Large intestine (tissue), 3 donors: ENCODE results near the gene PIK3AP1. TPM values are rescaled to one million over a fixed set of nuclear protein-coding genes. Genes with fewer than 3 reads are reported as not detected.
"Not testable (repeated sequence)": the region's sequence is repeated elsewhere in the genome, so short reads cannot be mapped to it uniquely, and the experiment has no call there.

Source experiments
- DNase-seq, 2 donors: peaks; one replicate each; pipeline versions ENCODE4 v3.0.0 to v3.0.0-alpha.2; 2013
- H3K27ac ChIP-seq: one replicate; pipeline ENCODE4 v1.5.1; 2013; ENCODE audit warnings: low read length
- H3K27me3 ChIP-seq: 2 replicates; pipeline ENCODE4 v1.6.1; 2013; ENCODE audit warnings: low read length; ENCODE audit not compliant: control insufficient read depth, insufficient read depth
- H3K36me3 ChIP-seq: 2 replicates; pipeline ENCODE4 v1.6.1; 2013; ENCODE audit warnings: low read length; ENCODE audit not compliant: control insufficient read depth, insufficient read depth
- H3K4me1 ChIP-seq: one replicate; pipeline ENCODE4 v1.6.1; 2013; ENCODE audit warnings: low read length; ENCODE audit not compliant: control insufficient read depth, insufficient read depth
- H3K4me3 ChIP-seq: one replicate; pipeline ENCODE4 v1.5.1; 2013; ENCODE audit warnings: low read length
- H3K9me3 ChIP-seq: one replicate; pipeline ENCODE4 v1.6.1; 2013; ENCODE audit warnings: mild to moderate bottlenecking, low read depth, low read length, moderate library complexity; ENCODE audit not compliant: control insufficient read depth
- WGBS: methylation state at CpG from one replicate; pipeline ENCODE4 v1.1.5; 2013; ENCODE audit warnings: low lambda C conversion rate; ENCODE audit not compliant: insufficient coverage; 5-methylcytosine and 5-hydroxymethylcytosine counted together
- polyA plus RNA-seq: library from polyadenylated mRNA; unstranded; fragments of 120-200 nt; gene quantifications from one replicate; pipeline ENCODE4 v1.2.1, GENCODE V29; 2013

The PIK3AP1 gene
- polyA plus RNA-seq, 1 donor, result 5.7 TPM

- H3K4me1 ChIP-seq, result no peaks in the 10 kb centered on the region
- H3K27ac ChIP-seq, result no peak overlapping the region
- no peaks in the 10 kb centered on the region for H3K9me3 ChIP-seq
- H3K27me3 ChIP-seq, result no peaks in the 10 kb centered on the region
- H3K36me3 ChIP-seq, result no peaks in the 10 kb centered on the region
- H3K4me3 ChIP-seq, result no peak overlapping the region
- DNase-seq, result no peak
- no CpG with 5 or more reads among the region's 7 CpGs for WGBS
These were observed 11.3 kb downstream of the PIK3AP1 start for GRCh38 chr10:96708996-96709395.

GRCh38 chr10:96708456-96708855, 11.9 kb downstream of the PIK3AP1 start:
- H3K9me3 ChIP-seq, result no peaks in the 10 kb centered on the region
- H3K4me3 ChIP-seq, result no peak overlapping the region
- WGBS, result 94% methylated on average over 2 of the region's 7 CpGs
- H3K36me3 ChIP-seq, result no peaks in the 10 kb centered on the region
- H3K27me3 ChIP-seq, result no peaks in the 10 kb centered on the region
- no peak for DNase-seq
- no peak overlapping the region for H3K27ac ChIP-seq
- H3K4me1 ChIP-seq, result no peaks in the 10 kb centered on the region

GRCh38 chr10:96706331-96706853, 13.9 kb downstream of the PIK3AP1 start:
- no peak for DNase-seq
- no peaks in the 10 kb centered on the region for H3K27me3 ChIP-seq
- H3K4me1 ChIP-seq, result no peaks in the 10 kb centered on the region
- H3K9me3 ChIP-seq, result no peaks in the 10 kb centered on the region
- H3K4me3 ChIP-seq, result no peak overlapping the region
- WGBS, result no CpG with 5 or more reads among the region's 1 CpG
- no peak overlapping the region for H3K27ac ChIP-seq
- no peaks in the 10 kb centered on the region for H3K36me3 ChIP-seq

DNA sequence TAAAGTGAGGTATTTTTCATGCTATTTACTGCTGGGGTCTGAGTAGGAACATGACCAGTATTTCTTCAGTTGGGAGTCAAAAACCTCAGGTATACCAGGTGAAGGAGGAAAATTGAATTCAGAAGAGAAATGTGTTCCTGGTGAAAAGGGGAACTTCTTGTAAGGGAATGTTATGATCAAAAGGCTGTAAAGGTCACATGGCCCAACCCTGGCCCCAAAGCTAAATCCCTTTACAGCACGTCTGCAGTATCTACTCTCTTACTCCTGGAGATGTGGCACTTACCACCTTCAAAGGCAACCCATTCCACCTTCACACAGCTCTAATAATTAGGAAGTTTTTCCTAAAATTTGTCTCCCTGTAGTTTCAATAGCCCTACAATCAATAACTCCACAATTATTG, 15.2 kb downstream of the PIK3AP1 start:
- peak; percentile 16 to 61 for DNase-seq

DNA sequence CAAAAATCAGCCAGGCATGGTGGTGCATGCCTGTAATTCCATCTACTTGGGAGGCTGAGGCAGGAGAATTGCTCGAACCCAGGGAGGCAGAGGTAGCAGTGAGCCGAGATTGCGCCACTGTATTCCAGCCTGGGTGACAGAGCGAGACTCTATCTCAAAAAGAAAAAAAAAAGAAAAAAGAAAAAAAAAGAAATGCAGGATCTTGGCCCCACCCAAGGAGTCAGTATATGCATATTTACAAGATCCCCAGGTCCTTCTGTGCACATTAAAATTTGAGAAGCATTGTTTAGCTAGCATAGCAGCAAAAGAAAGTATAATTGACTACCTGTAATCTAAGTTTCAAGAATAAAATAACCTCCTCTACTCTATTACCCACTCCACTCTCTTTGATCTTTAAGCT, 15.8 kb downstream of the PIK3AP1 start:
- no peaks in the 10 kb centered on the region for H3K4me1 ChIP-seq
- H3K27me3 ChIP-seq, result no peaks in the 10 kb centered on the region
- no peak overlapping the region for H3K27ac ChIP-seq
- 100% methylated on average over 1 of the region's 4 CpGs for WGBS
- DNase-seq, result no peak
- H3K36me3 ChIP-seq, result no peaks in the 10 kb centered on the region
- H3K9me3 ChIP-seq, result no peaks in the 10 kb centered on the region
- no peak overlapping the region for H3K4me3 ChIP-seq

More for the DNA sequence above, 15.2 kb downstream of the PIK3AP1 start:
- no CpG with 5 or more reads among the region's 1 CpG for WGBS
- no peaks in the 10 kb centered on the region for H3K27me3 ChIP-seq
- H3K36me3 ChIP-seq, result no peaks in the 10 kb centered on the region
- H3K9me3 ChIP-seq, result no peaks in the 10 kb centered on the region
- no peak overlapping the region for H3K27ac ChIP-seq
- no peak overlapping the region for H3K4me3 ChIP-seq
- H3K4me1 ChIP-seq, result no peaks in the 10 kb centered on the region

- H3K4me3 ChIP-seq, result no peak overlapping the region
- H3K9me3 ChIP-seq, result no peaks in the 10 kb centered on the region
- no peak for DNase-seq
- WGBS, result 100% methylated on average over 1 of the region's 4 CpGs
- no peak overlapping the region for H3K27ac ChIP-seq
- no peaks in the 10 kb centered on the region for H3K36me3 ChIP-seq
- no peaks in the 10 kb centered on the region for H3K27me3 ChIP-seq
- no peaks in the 10 kb centered on the region for H3K4me1 ChIP-seq
These were observed 17.0 kb downstream of the PIK3AP1 start for GRCh38 chr10:96703358-96703757.

DNA sequence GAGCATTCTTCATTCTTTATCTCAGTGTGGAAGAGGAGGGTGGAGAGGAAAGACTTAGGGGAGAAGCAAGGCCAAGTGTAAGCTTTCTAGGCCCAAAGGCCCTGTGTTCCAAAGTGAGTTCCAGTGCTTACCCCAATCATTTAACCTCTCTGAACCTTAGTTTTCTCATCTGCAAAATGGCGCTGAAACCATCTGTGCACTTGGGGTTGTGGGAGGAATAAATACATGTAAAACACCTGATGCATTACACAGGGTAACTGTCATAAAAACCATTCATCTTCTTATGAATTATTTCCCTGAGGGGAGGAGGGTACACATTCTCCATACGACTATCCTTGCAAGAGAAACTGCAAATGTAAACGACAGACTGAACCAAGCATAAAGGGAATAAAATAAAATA, 19.0 kb downstream of the PIK3AP1 start:
- Histone ChIP-seq H3K4me1 (no peaks in the 10 kb centered on the region), H3K36me3 (no peaks in the 10 kb centered on the region), H3K9me3 (no peaks in the 10 kb centered on the region), H3K27ac (no peak overlapping the region), H3K4me3 (no peak overlapping the region), H3K27me3 (no peaks in the 10 kb centered on the region)
- WGBS, result 83% methylated on average over 1 of the region's 3 CpGs
- DNase-seq, result no peak

DNA sequence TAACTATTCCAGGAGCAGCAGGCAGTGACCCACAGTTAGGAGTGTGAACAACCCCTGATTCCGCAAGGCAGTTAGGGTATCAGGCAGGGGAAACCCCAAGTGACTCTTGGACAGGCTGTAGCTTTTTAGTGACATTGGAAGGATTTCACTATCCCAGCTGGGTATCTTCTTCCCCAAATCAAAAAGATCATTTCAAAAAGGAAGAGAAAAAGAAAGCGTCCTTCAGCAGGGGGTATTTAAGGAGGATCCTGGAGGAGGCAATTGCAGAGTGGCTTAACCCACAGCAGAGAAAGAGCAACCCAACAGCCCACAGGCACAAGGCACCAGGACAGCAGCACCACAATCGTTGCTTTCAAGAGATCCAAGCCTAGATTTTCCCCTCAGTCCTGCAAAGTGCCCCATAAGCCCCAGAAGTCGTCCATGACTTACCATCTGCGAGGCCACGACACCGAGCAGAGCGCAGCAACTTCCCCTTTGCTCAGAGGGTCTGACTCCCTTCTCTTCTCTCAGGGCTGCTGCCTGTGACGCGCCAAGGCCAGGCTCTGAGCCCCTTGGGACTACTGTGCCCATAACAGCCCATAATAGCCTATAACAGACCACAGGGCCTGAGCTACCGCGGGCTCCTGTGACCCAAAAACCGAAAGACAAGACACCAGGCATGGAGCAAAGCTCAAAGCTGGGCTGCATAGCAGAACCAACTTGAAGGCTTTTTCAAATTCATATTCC, 19.8 kb downstream of the PIK3AP1 start:
- Histone ChIP-seq H3K27me3 (no peaks in the 10 kb centered on the region), H3K27ac (no peak overlapping the region), H3K36me3 (no peaks in the 10 kb centered on the region), H3K9me3 (no peaks in the 10 kb centered on the region), H3K4me1 (no peaks in the 10 kb centered on the region), H3K4me3 (no peak overlapping the region)
- no peak for DNase-seq
- WGBS, result no CpG with 5 or more reads among the region's 13 CpGs

- Histone ChIP-seq H3K9me3 (no peaks in the 10 kb centered on the region), H3K27me3 (no peaks in the 10 kb centered on the region), H3K27ac (no peak overlapping the region), H3K4me1 (no peaks in the 10 kb centered on the region), H3K36me3 (no peaks in the 10 kb centered on the region), H3K4me3 (no peak overlapping the region)
- no peak for DNase-seq
- WGBS, result 100% methylated on average over 1 of the region's 3 CpGs
These were observed 20.7 kb downstream of the PIK3AP1 start for GRCh38 chr10:96699613-96700012.

GRCh38 chr10:96698305-96698704, 22.0 kb downstream of the PIK3AP1 start:
- WGBS, result 88% methylated on average over 2 of the region's 6 CpGs

DNA sequence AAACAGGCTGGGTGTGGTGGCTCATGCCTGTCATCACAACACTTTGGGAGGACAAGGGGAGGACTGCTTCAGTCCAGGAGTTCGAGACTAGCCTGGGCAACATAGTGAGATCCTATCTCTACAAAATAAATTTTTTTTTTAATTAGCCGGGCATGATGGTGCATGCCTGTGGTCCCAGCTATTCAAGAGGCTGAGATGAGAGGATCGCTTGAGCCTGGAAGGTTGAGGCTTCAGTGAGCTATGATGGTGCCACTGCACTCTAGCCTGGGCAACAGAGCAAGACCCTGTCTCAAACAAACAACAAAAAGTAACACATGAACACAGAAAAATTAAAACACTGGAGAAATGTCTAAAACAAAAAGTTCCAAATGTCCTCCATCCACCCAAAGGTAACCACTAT, 22.9 kb downstream of the PIK3AP1 start:
- WGBS, result no CpG with 5 or more reads among the region's 3 CpGs
- Histone ChIP-seq H3K27ac (no peak overlapping the region), H3K27me3 (no peaks in the 10 kb centered on the region), H3K9me3 (no peaks in the 10 kb centered on the region), H3K4me3 (no peak overlapping the region), H3K36me3 (no peaks in the 10 kb centered on the region), H3K4me1 (no peaks in the 10 kb centered on the region)
- DNase-seq, result no peak

More at GRCh38 chr10:96698305-96698704, 22.0 kb downstream of the PIK3AP1 start:
- not testable (repeated sequence) for H3K36me3 ChIP-seq, H3K27ac ChIP-seq, H3K4me1 ChIP-seq, H3K27me3 ChIP-seq, DNase-seq, H3K4me3 ChIP-seq, H3K9me3 ChIP-seq
